Measurements from ENCODE around the gene KCTD16. TPM values are rescaled to one million over a fixed set of nuclear protein-coding genes. Genes with fewer than 3 reads are reported as not detected.

The KCTD16 gene
- polyA plus RNA-seq, 2 of the 4 experiments (the other 2 are of a cell fraction): 0.10 to 0.32 TPM

- ChIA-PET CTCF (no interaction called here), POLR2A (no interaction called here)
- H3K4me2 ChIP-seq: no peak overlapping the region
- no peaks in the 10 kb centered on the region for H3K9me3 ChIP-seq
- TF ChIP-seq PBX3 (IDR thresholded peaks at IDR 0.05) (no peak), NR3C1 (IDR thresholded peaks at IDR 0.05) (no peak), CTCF (IDR thresholded peaks at IDR 0.05) (no peak), MYC (IDR thresholded peaks at IDR 0.05; ENCODE audit: borderline replicate concordance, low read length) (no peak), CHD4 (IDR thresholded peaks at IDR 0.05; ENCODE audit: borderline replicate concordance) (no peak), POLR2A (IDR thresholded peaks at IDR 0.05; ENCODE audit: low read length) (no peak), KDM5A (IDR thresholded peaks at IDR 0.05) (no peak), HOXB13 (CRISPR knock-in tag; IDR thresholded peaks at IDR 0.05; ENCODE audit: low read depth) (no peak), ESRRA (IDR thresholded peaks at IDR 0.05; ENCODE audit: borderline replicate concordance, low read length) (no peak), USF2 (IDR thresholded peaks at IDR 0.05) (no peak), JUN (IDR thresholded peaks at IDR 0.05) (no peak)
- no peak overlapping the region for H3K27ac ChIP-seq
- H3K4me3 ChIP-seq: no peak overlapping the region
- DNase-seq (ENCODE audit: low read depth in 1 of 2, low spot score in 1 of 2) (no peak), FAIRE-seq (no peak), ATAC-seq (no peak)
- no peaks in the 10 kb centered on the region for H3K4me1 ChIP-seq
Observed at GRCh38 chr5:144365885-144366284, 195.2 kb downstream of the KCTD16 start.

GRCh38 chr5:144367991-144368390 lies 197.3 kb downstream of the KCTD16 start:
- POLR2A ChIA-PET: no interaction called here
- FAIRE-seq (no peak), DNase-seq (ENCODE audit: low read depth in 1 of 2, low spot score in 1 of 2) (no peak), ATAC-seq (no peak)
- Histone ChIP-seq H3K27ac (no peak overlapping the region), H3K4me2 (no peak overlapping the region), H3K4me1 (no peaks in the 10 kb centered on the region), H3K9me3 (no peaks in the 10 kb centered on the region), H3K4me3 (no peak overlapping the region)
- CTCF ChIA-PET: no interaction called here
- WGBS (ENCODE audit: missing lambda C conversion rate): 69% methylated on average over 3 of the region's 3 CpGs
- TF ChIP-seq CBX8 (IDR thresholded peaks at IDR 0.05) (no peak), RNF2 (IDR thresholded peaks at IDR 0.05; ENCODE audit: borderline replicate concordance, low read depth) (no peak), RFX5 (IDR thresholded peaks at IDR 0.05) (no peak), PHF8 (IDR thresholded peaks at IDR 0.05; ENCODE audit: borderline replicate concordance, low read depth) (no peak), CTCF (IDR thresholded peaks at IDR 0.05) (no peak), HMGXB4 (CRISPR knock-in tag; IDR thresholded peaks at IDR 0.05; ENCODE audit: borderline replicate concordance) (no peak), REST (IDR thresholded peaks at IDR 0.05) (no peak), NPAS2 (CRISPR knock-in tag; IDR thresholded peaks at IDR 0.05; ENCODE audit: borderline replicate concordance) (no peak), MAZ (IDR thresholded peaks at IDR 0.05; ENCODE audit: borderline replicate concordance, low read depth, low read length) (no peak), EHF (CRISPR knock-in tag; IDR thresholded peaks at IDR 0.05) (no peak), HOXA7 (CRISPR knock-in tag; IDR thresholded peaks at IDR 0.05) (no peak), ELK1 (IDR thresholded peaks at IDR 0.05; ENCODE audit: low read depth, low read length) (no peak), MYC (IDR thresholded peaks at IDR 0.05; ENCODE audit: borderline replicate concordance, low read length) (no peak), CHD4 (IDR thresholded peaks at IDR 0.05; ENCODE audit: borderline replicate concordance) (no peak), HOXB13 (CRISPR knock-in tag; IDR thresholded peaks at IDR 0.05; ENCODE audit: low read depth) (no peak), ATOH8 (CRISPR knock-in tag; IDR thresholded peaks at IDR 0.05; ENCODE audit: low read depth) (no peak)
